Measurements from ENCODE around the gene SEPTIN11. TPM values are rescaled to one million over a fixed set of nuclear protein-coding genes. Genes with fewer than 3 reads are reported as not detected.
A peak's percentile ranks its signal among the peaks of the same experiment; 100 is the strongest.

The SEPTIN11 gene
- total RNA-seq, 1 donor from 2014 or later, result 192 TPM

DNA sequence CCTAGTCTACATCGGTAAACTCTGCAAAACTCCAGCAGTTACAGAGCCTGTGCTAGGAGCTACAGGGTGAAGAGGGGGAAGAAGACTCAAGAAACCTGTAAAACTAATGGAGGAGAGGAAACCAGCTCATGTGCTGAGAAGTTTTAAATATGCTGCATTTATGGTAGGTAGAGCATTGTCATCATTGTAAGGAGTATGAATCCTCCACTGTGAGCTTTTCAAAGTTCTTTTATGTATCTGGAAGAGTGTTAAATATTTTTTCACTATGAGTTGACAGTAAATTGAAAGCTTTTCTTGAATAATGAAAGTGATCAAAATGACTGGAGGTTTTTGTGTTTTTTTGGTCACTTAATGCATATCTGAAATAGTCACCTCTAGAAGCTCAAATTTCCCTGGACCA lies 46.2 kb downstream of the SEPTIN11 start:
- peaks cover 31% of the 10 kb centered on the region for H3K4me1 Mint-ChIP-seq
- no peak overlapping the region for H3K4me3 Mint-ChIP-seq
- TF ChIP-seq, protein P1, sequence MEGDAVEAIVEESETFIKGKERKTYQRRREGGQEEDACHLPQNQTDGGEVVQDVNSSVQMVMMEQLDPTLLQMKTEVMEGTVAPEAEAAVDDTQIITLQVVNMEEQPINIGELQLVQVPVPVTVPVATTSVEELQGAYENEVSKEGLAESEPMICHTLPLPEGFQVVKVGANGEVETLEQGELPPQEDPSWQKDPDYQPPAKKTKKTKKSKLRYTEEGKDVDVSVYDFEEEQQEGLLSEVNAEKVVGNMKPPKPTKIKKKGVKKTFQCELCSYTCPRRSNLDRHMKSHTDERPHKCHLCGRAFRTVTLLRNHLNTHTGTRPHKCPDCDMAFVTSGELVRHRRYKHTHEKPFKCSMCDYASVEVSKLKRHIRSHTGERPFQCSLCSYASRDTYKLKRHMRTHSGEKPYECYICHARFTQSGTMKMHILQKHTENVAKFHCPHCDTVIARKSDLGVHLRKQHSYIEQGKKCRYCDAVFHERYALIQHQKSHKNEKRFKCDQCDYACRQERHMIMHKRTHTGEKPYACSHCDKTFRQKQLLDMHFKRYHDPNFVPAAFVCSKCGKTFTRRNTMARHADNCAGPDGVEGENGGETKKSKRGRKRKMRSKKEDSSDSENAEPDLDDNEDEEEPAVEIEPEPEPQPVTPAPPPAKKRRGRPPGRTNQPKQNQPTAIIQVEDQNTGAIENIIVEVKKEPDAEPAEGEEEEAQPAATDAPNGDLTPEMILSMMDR (conservative IDR thresholded peaks at IDR 0.05), result no peak

DNA sequence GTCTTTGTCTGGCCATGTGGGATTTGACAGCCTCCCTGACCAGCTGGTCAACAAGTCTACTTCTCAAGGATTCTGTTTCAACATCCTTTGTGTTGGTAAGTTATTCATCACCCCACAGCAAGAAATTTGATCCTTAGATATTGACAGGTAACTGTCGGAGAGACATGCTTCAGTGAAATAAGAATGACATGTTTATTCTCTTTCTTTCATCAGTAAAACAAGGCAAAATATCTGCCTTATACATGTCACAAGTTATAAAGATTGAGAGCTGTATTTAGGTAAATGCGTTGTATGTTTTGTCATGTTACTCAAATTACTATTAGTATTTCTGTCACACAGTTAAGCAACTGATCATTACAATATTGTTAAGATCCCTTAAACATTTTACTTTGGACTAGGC lies 46.9 kb downstream of the SEPTIN11 start:
- H3K4me3 Mint-ChIP-seq, result no peak overlapping the region
- DNase-seq (ENCODE audit: low read depth, low spot score), result no peak
- no peak overlapping the region for H3K27ac Mint-ChIP-seq (ENCODE audit: unreplicated experiment)
- peaks cover 38% of the 10 kb centered on the region for H3K4me1 Mint-ChIP-seq
- TF ChIP-seq, protein P1 (conservative IDR thresholded peaks at IDR 0.05), result no peak
- no peaks in the 10 kb centered on the region for H3K9me3 Mint-ChIP-seq
- peaks cover 21% of the 10 kb centered on the region for H3K36me3 Mint-ChIP-seq (ENCODE audit: low read depth)
- H3K27me3 Mint-ChIP-seq (ENCODE audit: low read depth), result no peaks in the 10 kb centered on the region

More for the DNA sequence above, 46.2 kb downstream of the SEPTIN11 start:
- no peak overlapping the region for H3K27ac Mint-ChIP-seq (ENCODE audit: unreplicated experiment)
- H3K9me3 Mint-ChIP-seq, result no peaks in the 10 kb centered on the region
- H3K36me3 Mint-ChIP-seq (ENCODE audit: low read depth), result peaks cover 21% of the 10 kb centered on the region
- DNase-seq (ENCODE audit: low read depth, low spot score), result no peak
- H3K27me3 Mint-ChIP-seq (ENCODE audit: low read depth), result no peaks in the 10 kb centered on the region

DNA sequence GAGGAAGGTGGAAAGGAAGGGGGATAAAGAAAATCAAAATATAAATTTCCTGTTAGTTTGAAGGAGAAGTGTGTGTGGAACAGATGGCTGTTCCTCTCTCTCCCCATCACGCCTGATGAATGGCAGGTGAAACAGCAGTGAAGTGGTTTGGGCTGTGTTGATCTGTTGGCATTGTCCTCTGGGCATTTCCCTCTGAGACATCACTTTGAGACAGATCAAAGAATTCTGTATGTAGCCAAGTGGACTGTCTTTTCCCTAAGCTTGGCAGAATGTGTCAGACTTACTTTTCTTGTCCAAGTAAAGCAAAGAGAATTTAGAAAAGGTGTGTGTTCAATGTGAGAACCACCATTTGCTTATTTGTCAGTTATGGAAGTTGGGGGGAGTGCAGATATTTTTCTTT lies 47.5 kb downstream of the SEPTIN11 start:
- Mint-ChIP-seq H3K4me1 (peaks cover 44% of the 10 kb centered on the region), H3K9me3 (no peaks in the 10 kb centered on the region), H3K36me3 (ENCODE audit: low read depth) (peaks cover 21% of the 10 kb centered on the region), H3K27me3 (ENCODE audit: low read depth) (no peaks in the 10 kb centered on the region), H3K4me3 (no peak overlapping the region), H3K27ac (ENCODE audit: unreplicated experiment) (no peak overlapping the region)
- DNase-seq (ENCODE audit: low read depth, low spot score), result no peak
- TF ChIP-seq, protein P1 (conservative IDR thresholded peaks at IDR 0.05), result no peak

DNA sequence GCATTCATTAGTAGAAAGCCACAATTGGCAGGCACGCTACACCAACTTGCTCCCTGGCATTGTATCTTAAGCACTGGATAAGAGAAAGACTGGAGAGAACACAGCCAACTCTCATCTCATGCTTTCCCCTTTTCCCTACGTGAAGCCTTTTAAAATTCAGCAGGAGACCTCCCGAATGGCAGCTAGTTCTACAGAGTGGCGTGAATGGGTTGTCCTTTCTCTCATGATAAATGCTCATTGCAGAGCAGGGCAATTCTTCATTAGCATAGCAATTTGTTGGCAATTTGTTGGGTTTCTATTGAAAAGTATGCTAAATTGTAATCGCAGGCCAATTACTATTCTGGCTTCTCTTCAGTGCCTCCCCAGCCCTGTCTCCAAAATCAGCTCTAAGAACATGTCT lies 48.0 kb downstream of the SEPTIN11 start:
- Mint-ChIP-seq H3K4me3 (no peak overlapping the region), H3K4me1 (peaks cover 48% of the 10 kb centered on the region), H3K27me3 (ENCODE audit: low read depth) (no peaks in the 10 kb centered on the region), H3K9me3 (no peaks in the 10 kb centered on the region), H3K36me3 (ENCODE audit: low read depth) (peaks cover 21% of the 10 kb centered on the region), H3K27ac (ENCODE audit: unreplicated experiment) (no peak overlapping the region)
- TF ChIP-seq, protein P1 (conservative IDR thresholded peaks at IDR 0.05), result no peak
- no peak for DNase-seq (ENCODE audit: low read depth, low spot score)

DNA sequence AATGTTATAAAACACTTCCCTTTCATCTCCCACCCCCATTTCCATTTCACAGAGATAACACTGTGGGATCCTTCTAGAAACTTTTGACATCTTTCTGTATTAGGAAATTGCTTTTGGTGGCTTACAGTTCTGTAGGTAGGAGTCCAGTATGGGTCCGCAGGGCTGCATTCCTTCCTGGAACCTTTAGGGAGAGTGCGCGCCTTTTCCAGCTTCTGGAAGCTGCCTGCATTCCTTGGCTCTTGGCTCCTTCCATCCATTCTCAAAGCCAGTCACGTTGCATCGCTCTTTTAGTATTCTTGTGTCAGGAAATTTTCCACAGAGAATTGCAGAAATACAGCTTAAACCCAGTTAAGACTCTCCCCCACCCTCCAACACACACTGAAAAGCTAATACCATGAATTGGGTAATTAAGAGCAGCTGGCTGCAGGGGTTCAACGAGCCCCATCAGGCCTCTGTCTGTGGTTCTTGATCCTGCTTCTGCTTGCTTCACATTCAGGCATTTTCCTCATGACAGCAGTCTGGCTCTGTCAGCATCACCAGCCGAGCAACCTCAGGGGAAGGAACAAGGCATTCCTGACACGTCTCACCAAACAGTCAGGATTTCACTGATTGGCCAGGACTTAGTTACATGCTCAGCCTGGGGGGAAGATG lies 48.8 kb downstream of the SEPTIN11 start:
- no peaks in the 10 kb centered on the region for H3K27me3 Mint-ChIP-seq (ENCODE audit: low read depth)
- H3K36me3 Mint-ChIP-seq (ENCODE audit: low read depth), result peaks cover 18% of the 10 kb centered on the region
- no peaks in the 10 kb centered on the region for H3K9me3 Mint-ChIP-seq
- TF ChIP-seq, protein P1 (conservative IDR thresholded peaks at IDR 0.05), result no peak
- H3K27ac Mint-ChIP-seq (ENCODE audit: unreplicated experiment), result peak overlapping the region; percentile 45
- DNase-seq (ENCODE audit: low read depth, low spot score), result no peak
- H3K4me3 Mint-ChIP-seq, result no peak overlapping the region
- peaks cover 47% of the 10 kb centered on the region for H3K4me1 Mint-ChIP-seq

Other genes with a start within 250 kb of the SEPTIN11 start
- not detected in 2 replicates for gene SOWAHB, start 51.6 kb upstream of the SEPTIN11 start, total RNA-seq
- gene CCNI, start 126.2 kb downstream of the SEPTIN11 start, total RNA-seq, result 396 and 405 TPM in 2 replicates
- gene CCNG2, start 207.5 kb downstream of the SEPTIN11 start, total RNA-seq, result 57.2 and 58.8 TPM in 2 replicates

Data from neural crest cell (in vitro differentiated cells).